ENCODE results near the gene NAA11. TPM values are rescaled to one million over a fixed set of nuclear protein-coding genes. Genes with fewer than 3 reads are reported as not detected.

Gene NAA11
- total RNA-seq, 1 experiment from 2014 or later = not detected

DNA sequence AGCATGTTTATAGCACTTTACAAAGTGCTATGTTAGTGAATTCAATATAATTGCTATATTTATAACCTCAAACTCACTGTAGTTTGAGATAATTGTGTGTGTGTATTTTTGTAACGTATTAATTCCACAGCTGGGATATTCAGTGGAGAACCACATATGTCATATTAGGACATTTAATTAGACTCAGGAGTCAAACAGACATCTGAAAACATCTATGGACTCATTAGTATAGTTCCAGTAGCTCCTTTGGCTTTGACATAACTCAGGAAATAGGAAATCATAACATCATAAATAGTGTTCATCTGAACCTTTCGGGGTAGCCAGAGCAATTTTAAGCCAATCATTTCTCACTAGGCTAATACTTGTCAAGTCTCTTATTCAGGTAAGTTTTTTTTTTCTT lies 38.8 kb downstream of the NAA11 start:
- Mint-ChIP-seq H3K4me3 (no peak overlapping the region), H3K4me1 (no peaks in the 10 kb centered on the region), H3K36me3 (ENCODE audit: insufficient read depth in 1 of 3, low read depth in 3 of 3) (no peaks in the 10 kb centered on the region), H3K27me3 (ENCODE audit: low read depth) (no peaks in the 10 kb centered on the region), H3K27ac (0 out of 7 replicates have a peak overlapping the region, but pooled peaks of 1 of the 3 experiments have one; percentile 9), H3K9me3 (no peaks in the 10 kb centered on the region)
- Histone ChIP-seq H2BK5ac (ENCODE audit: insufficient read length, low read length) (no peak overlapping the region), H4K91ac (ENCODE audit: insufficient read length, low read depth, low read length) (no peak overlapping the region), H4K8ac (replicated peaks; ENCODE audit: insufficient read length, low read depth, low read length) (no peak overlapping the region), H2AK5ac (ENCODE audit: insufficient read length, low read length) (no peak overlapping the region), H3K4me2 (ENCODE audit: insufficient read depth, insufficient read length, low read length) (no peak overlapping the region), H3K23ac (ENCODE audit: insufficient read length, low read depth, low read length) (no peak overlapping the region), H3K9me3 (ENCODE audit: control insufficient read depth, low read depth, low read length) (no peaks in the 10 kb centered on the region), H3K14ac (ENCODE audit: insufficient read depth, low read length) (no peak overlapping the region), H4K20me1 (ENCODE audit: control insufficient read depth, insufficient read depth, insufficient read length) (no peaks in the 10 kb centered on the region), H4K5ac (ENCODE audit: insufficient read length, low read depth, low read length) (no peak overlapping the region), H3K4me1 (ENCODE audit: insufficient read depth, low read length) (no peaks in the 10 kb centered on the region), H2AFZ (ENCODE audit: low read length) (no peak overlapping the region), H3K27me3 (ENCODE audit: insufficient read depth, low read length) (no peaks in the 10 kb centered on the region), H3K18ac (ENCODE audit: insufficient read length, low read depth, low read length) (no peak overlapping the region), H2BK15ac (ENCODE audit: low read depth, low read length) (no peak overlapping the region), H3K56ac (ENCODE audit: insufficient read length, low read depth, low read length) (no peak overlapping the region), H3K79me1 (ENCODE audit: insufficient read depth, low read depth, low read length, poor library complexity, severe bottlenecking) (no peaks in the 10 kb centered on the region), H2BK120ac (ENCODE audit: low read depth, low read length, poor library complexity, severe bottlenecking) (no peak overlapping the region), H3K23me2 (ENCODE audit: insufficient read length, low read depth, low read length, poor library complexity, severe bottlenecking) (no peaks in the 10 kb centered on the region), H3K79me2 (ENCODE audit: insufficient read depth, low read length) (no peaks in the 10 kb centered on the region), H3T11ph (ENCODE audit: low read length) (no peak overlapping the region), H3K27ac (ENCODE audit: insufficient read length, low read depth, low read length) (no peak overlapping the region), H3K4ac (ENCODE audit: low read depth, low read length) (no peak overlapping the region), H3K9ac (ENCODE audit: extremely low read depth, insufficient read length, low read length) (no peak overlapping the region), H2BK20ac (ENCODE audit: low read depth, low read length, poor library complexity, severe bottlenecking) (no peak overlapping the region), H2BK12ac (ENCODE audit: insufficient read length, low read depth, low read length) (no peak overlapping the region)
- no CpG with 5 or more reads among the region's 2 CpGs for WGBS (ENCODE audit: extremely low coverage, insufficient read length, low lambda C conversion rate)
- no peak for DNase-seq
- no peak for TF ChIP-seq CTCF (conservative IDR thresholded peaks at IDR 0.05)

All from H9 (cell line).